HepG2 (cell line): ENCODE measurements around the gene PKMYT1. TPM values are rescaled to one million over a fixed set of nuclear protein-coding genes. Genes with fewer than 3 reads are reported as not detected.

ENCODE experiments used
- ATAC-seq: fragments of 200-7000 bp; cut with Tn5 transposase; 3 replicates; pipeline ENCODE4 v1.9.1; 2020; ENCODE audit warnings: mild to moderate bottlenecking, moderate library complexity
- BruUV-seq: library from RNA; stranded (reverse); fragments of 400-500 nt; replicated peaks from 2 replicates; lab custom pipeline; 2021; lab: Mats Ljungman, UMichigan
- CTCF ChIA-PET: fragments of 300-600 bp; formaldehyde crosslinking; extraction: SDS; loops from one replicate; lab custom pipeline; 2021; ENCODE audit warnings: low total read pairs, inconsistent platforms, low intra/inter-chr PET ratio; lab: Yijun Ruan, JAX
- POLR2A ChIA-PET: fragments of 350-600 bp; sonication (Branson Sonifier 250); formaldehyde crosslinking; loops from one replicate; lab custom pipeline; 2020; ENCODE audit warnings: antibody characterized with exemption, inconsistent platforms; lab: Yijun Ruan, JAX
- DNase-seq: peaks from one replicate; pipeline ENCODE4 v3.0.0-alpha.2; 2015; ENCODE audit warnings: low spot score
- FAIRE-seq: peaks from 3 replicates; lab custom pipeline; 2011; peaks lifted over from hg19 to GRCh38; lab: Jason Lieb, UNC
- H2AFZ ChIP-seq: one replicate; pipeline ENCODE4 v1.6.1; 2011; ENCODE audit warnings: low read length, inconsistent platforms
- H3K27ac ChIP-seq: fragments of 300-600 bp; 3 replicates; pipeline ENCODE4 v1.8.0; 2011; ENCODE audit warnings: mixed run types, mild to moderate bottlenecking, mixed read lengths, low read length, inconsistent platforms; ENCODE audit not compliant: insufficient read depth; ENCODE audit errors: extremely low read length
- H3K27me3 ChIP-seq, 2 experiments: fragments of 200-600 bp in 1 of 2; 2 replicates in 1 of 2; 3 replicates in 1 of 2; pipeline versions ENCODE4 v1.6.0 to v1.8.0; 2011; ENCODE audit warnings: low read length in 2 of 2, mild to moderate bottlenecking in 2 of 2, moderate library complexity in 2 of 2, inconsistent platforms in 1 of 2; ENCODE audit not compliant: insufficient read depth in 2 of 2, control insufficient read depth in 1 of 2
- H3K36me3 ChIP-seq, 2 experiments: fragments of 200-600 bp in 1 of 2; replicated peaks in 1 of 2; 2 replicates in 1 of 2; 3 replicates in 1 of 2; pipeline versions ENCODE4 v1.5.1 to v1.8.0; 2011; ENCODE audit warnings: low read length in 2 of 2, inconsistent platforms in 1 of 2; ENCODE audit not compliant: insufficient read depth in 2 of 2, control insufficient read depth in 1 of 2
- H3K4me1 ChIP-seq: 2 replicates; pipeline ENCODE4 v1.5.1; 2012; ENCODE audit warnings: low read length, inconsistent platforms; ENCODE audit not compliant: insufficient read depth
- H3K4me2 ChIP-seq: 2 replicates; pipeline ENCODE4 v1.6.0; 2011; ENCODE audit warnings: low read depth, low read length, inconsistent platforms
- H3K4me3 ChIP-seq, 3 experiments: fragments of 200-600 bp in 1 of 3; sonication (generic), shearing (Covaris generic) in 1 of 3; replicated peaks in 1 of 3; 2 replicates each; pipeline ENCODE4 v1.5.1; 2011 to 2016; ENCODE audit warnings: low read length in 3 of 3, inconsistent platforms in 2 of 3, low read depth in 2 of 3, mild to moderate bottlenecking in 2 of 3, control low read depth in 1 of 3, mixed read lengths in 1 of 3; ENCODE audit not compliant: insufficient read depth in 1 of 3
- H3K79me2 ChIP-seq: one replicate; pipeline ENCODE4 v1.6.1; 2011; ENCODE audit warnings: low read length, inconsistent platforms; ENCODE audit not compliant: insufficient read depth
- H3K9ac ChIP-seq: 2 replicates; pipeline ENCODE4 v1.6.0; 2011; ENCODE audit warnings: mild to moderate bottlenecking, low read depth, low read length, inconsistent platforms; ENCODE audit not compliant: insufficient read depth
- H3K9me3 ChIP-seq: 2 replicates; pipeline ENCODE4 v1.5.1; 2012; ENCODE audit warnings: mild to moderate bottlenecking, low read length
- H4K20me1 ChIP-seq: 2 replicates; pipeline ENCODE4 v1.6.0; 2011; ENCODE audit warnings: inconsistent platforms, mild to moderate bottlenecking, low read length, moderate library complexity; ENCODE audit not compliant: insufficient read depth
- NCOA5 ChIP-seq: sonication (generic); formaldehyde crosslinking; IDR thresholded peaks from 2 replicates; pipeline ENCODE4 v1.4.0; 2020; ENCODE audit warnings: missing genetic modification reagents
- ZNF430 ChIP-seq: sonication (generic); formaldehyde crosslinking; IDR thresholded peaks from 2 replicates; pipeline ENCODE4 v1.9.0; 2021; ENCODE audit warnings: mild to moderate bottlenecking, missing genetic modification reagents
- WGBS: methylation state at CpG from one replicate; pipeline ENCODE4 v1.1.6; 2017; ENCODE audit warnings: low lambda C conversion rate; 5-methylcytosine and 5-hydroxymethylcytosine counted together
- in situ Hi-C: cut with HindIII; loops from 2 replicates; pipeline ENCODE4 v1.10.0; 2017; ENCODE audit warnings: low pct_unique_long_range_greater_than_20kb; ENCODE audit not compliant: extremely low pct_ligation_motif_present
- intact Hi-C: fragments of 100-400 bp; cut with micrococcal nuclease; formaldehyde crosslinking; loops from one replicate; pipeline ENCODE4 v1.10.0; 2022; ENCODE audit not compliant: unreplicated experiment
- polyA plus RNA-seq, 8 experiments: library from polyadenylated mRNA; depleted of rRNA in 3 of 8; stranded (reverse) in 7 of 8; unstranded in 1 of 8; fragments of >200 nt; fragmentation: Illumina TruSeq in 4 of 8; extraction: Trizol in 4 of 8; gene quantifications; 2 replicates each; pipeline versions ENCODE4 v1.2.1 to v1.2.3, GENCODE V29; 2011 to 2016; ENCODE audit warnings: low read depth in 4 of 8, missing spikeins in 1 of 8, mixed read lengths in 1 of 8; ENCODE audit not compliant: insufficient read depth in 1 of 8
- total RNA-seq, 5 experiments: library from RNA; depleted of rRNA; stranded (reverse); fragments of >200 nt; fragmentation: Illumina TruSeq; extraction: Trizol; gene quantifications; 2 replicates each; pipeline ENCODE4 v1.2.3, GENCODE V29; 2016; ENCODE audit warnings: low read depth in 1 of 5
- TF ChIP-seq, protein P1 (sequence below): sonication (generic); formaldehyde crosslinking; IDR thresholded peaks from 2 replicates; pipeline ENCODE4 v1.5.0; 2020; ENCODE audit warnings: missing genetic modification reagents
- TF ChIP-seq, protein P2 (sequence below): sonication (generic); formaldehyde crosslinking; IDR thresholded peaks from one replicate; pipeline ENCODE4 v1.5.1; 2020; ENCODE audit warnings: mild to moderate bottlenecking, missing genetic modification reagents; ENCODE audit errors: not compliant biosample characterization
- TF ChIP-seq, protein P3 (sequence below): sonication (generic); formaldehyde crosslinking; IDR thresholded peaks from 2 replicates; pipeline ENCODE4 v1.5.0; 2020; ENCODE audit warnings: mild to moderate bottlenecking, missing genetic modification reagents
- TF ChIP-seq, protein P4 (sequence below): sonication (generic); formaldehyde crosslinking; IDR thresholded peaks from 2 replicates; pipeline ENCODE4 v1.4.0; 2020; ENCODE audit warnings: missing genetic modification reagents, mild to moderate bottlenecking, borderline replicate concordance

The PKMYT1 gene
- total and polyA plus RNA-seq, 2 of the 13 experiments (the other 11 are each of a cell fraction or from before 2014, with no cell fraction given), result 7.0 to 27.8 TPM

DNA sequence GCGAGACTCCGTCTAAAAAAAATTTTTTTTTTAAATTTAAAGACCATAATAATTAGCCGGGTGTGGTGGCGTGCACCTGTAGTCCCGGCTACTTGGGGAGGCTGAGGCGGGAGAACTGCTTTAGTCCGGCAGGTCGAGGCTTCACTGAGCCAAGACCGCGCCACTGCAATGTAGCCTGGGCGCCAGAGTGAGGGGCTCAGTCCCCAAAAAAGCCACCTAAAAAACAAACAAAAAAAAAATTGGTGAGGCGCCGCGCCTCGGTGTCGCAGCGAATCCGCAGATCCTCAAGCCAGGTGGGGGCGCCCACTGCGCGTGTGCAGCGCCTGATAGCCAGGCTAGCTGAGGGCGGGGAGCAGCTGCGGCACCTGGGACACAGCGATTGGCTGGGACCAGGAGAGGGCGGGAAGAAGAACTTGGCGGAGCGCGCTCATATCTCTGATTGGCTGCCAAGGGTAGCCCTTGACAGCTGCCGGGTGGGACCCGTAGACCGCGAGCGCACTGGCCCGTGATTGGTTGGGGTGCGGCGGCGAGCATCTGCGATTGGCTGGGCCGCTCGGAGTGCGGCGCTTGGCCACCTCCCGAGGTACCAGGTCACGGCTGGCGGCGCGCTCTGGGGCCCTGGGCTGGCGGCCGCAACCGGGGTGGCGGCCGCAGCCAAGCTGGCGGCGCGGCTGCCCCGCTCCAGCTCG, 23.5 kb upstream of the PKMYT1 start:
- no peaks in the 10 kb centered on the region for H4K20me1 ChIP-seq
- WGBS, result 14% methylated on average over 35 of the region's 58 CpGs
- no peak overlapping the region for H3K27ac ChIP-seq
- H3K9ac ChIP-seq, result no peak overlapping the region
- DNase-seq, result peak; percentile 97
- peak overlapping the region in 2 of 3 experiments; percentile 27 to 46; a peak in 2 of 6 replicates for H3K4me3 ChIP-seq
- no peaks in the 10 kb centered on the region for H3K27me3 ChIP-seq
- no peak overlapping the region for H2AFZ ChIP-seq
- peaks cover 49% of the 10 kb centered on the region for H3K4me1 ChIP-seq
- no peak overlapping the region; the same call in 1 of the 2 replicates for H3K4me2 ChIP-seq
- POLR2A ChIA-PET, result interaction anchor here (0.7 to 14.2 kb wide), 7 partner anchors 9 to 98 kb away, joined by 3 to 750 read pairs (median 5); partner anchors contain the start of genes CLDN6, CLDN9, HCFC1R1 and IL32
- H3K79me2 ChIP-seq, result no peaks in the 10 kb centered on the region
- in situ Hi-C loops, result no loop called here
- FAIRE-seq, result peak; percentile 76
- peak; percentile 91 for ATAC-seq
- no peaks in the 10 kb centered on the region for H3K36me3 ChIP-seq
- intact Hi-C loops, result loop anchor here (1.0 kb wide), 1 partner anchor 21 kb away; the partner anchor contains the start of gene THOC6
- no TSS peak for BruUV-seq
- no peaks in the 10 kb centered on the region for H3K9me3 ChIP-seq
- CTCF ChIA-PET, result interaction anchor here (0.8 to 1.7 kb wide), 3 partner anchors 17 to 28 kb away, joined by 3 to 11 read pairs (median 4); no protein-coding TSS in a partner anchor
- TF ChIP-seq ZNF430 (CRISPR knock-in tag), result no peak; the same call in 1 of the 2 replicates
- no peak for TF ChIP-seq NCOA5 (CRISPR knock-in tag)
- TF ChIP-seq, protein P1, sequence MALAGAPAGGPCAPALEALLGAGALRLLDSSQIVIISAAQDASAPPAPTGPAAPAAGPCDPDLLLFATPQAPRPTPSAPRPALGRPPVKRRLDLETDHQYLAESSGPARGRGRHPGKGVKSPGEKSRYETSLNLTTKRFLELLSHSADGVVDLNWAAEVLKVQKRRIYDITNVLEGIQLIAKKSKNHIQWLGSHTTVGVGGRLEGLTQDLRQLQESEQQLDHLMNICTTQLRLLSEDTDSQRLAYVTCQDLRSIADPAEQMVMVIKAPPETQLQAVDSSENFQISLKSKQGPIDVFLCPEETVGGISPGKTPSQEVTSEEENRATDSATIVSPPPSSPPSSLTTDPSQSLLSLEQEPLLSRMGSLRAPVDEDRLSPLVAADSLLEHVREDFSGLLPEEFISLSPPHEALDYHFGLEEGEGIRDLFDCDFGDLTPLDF, result peak; percentile 92
- TF ChIP-seq, protein P2, sequence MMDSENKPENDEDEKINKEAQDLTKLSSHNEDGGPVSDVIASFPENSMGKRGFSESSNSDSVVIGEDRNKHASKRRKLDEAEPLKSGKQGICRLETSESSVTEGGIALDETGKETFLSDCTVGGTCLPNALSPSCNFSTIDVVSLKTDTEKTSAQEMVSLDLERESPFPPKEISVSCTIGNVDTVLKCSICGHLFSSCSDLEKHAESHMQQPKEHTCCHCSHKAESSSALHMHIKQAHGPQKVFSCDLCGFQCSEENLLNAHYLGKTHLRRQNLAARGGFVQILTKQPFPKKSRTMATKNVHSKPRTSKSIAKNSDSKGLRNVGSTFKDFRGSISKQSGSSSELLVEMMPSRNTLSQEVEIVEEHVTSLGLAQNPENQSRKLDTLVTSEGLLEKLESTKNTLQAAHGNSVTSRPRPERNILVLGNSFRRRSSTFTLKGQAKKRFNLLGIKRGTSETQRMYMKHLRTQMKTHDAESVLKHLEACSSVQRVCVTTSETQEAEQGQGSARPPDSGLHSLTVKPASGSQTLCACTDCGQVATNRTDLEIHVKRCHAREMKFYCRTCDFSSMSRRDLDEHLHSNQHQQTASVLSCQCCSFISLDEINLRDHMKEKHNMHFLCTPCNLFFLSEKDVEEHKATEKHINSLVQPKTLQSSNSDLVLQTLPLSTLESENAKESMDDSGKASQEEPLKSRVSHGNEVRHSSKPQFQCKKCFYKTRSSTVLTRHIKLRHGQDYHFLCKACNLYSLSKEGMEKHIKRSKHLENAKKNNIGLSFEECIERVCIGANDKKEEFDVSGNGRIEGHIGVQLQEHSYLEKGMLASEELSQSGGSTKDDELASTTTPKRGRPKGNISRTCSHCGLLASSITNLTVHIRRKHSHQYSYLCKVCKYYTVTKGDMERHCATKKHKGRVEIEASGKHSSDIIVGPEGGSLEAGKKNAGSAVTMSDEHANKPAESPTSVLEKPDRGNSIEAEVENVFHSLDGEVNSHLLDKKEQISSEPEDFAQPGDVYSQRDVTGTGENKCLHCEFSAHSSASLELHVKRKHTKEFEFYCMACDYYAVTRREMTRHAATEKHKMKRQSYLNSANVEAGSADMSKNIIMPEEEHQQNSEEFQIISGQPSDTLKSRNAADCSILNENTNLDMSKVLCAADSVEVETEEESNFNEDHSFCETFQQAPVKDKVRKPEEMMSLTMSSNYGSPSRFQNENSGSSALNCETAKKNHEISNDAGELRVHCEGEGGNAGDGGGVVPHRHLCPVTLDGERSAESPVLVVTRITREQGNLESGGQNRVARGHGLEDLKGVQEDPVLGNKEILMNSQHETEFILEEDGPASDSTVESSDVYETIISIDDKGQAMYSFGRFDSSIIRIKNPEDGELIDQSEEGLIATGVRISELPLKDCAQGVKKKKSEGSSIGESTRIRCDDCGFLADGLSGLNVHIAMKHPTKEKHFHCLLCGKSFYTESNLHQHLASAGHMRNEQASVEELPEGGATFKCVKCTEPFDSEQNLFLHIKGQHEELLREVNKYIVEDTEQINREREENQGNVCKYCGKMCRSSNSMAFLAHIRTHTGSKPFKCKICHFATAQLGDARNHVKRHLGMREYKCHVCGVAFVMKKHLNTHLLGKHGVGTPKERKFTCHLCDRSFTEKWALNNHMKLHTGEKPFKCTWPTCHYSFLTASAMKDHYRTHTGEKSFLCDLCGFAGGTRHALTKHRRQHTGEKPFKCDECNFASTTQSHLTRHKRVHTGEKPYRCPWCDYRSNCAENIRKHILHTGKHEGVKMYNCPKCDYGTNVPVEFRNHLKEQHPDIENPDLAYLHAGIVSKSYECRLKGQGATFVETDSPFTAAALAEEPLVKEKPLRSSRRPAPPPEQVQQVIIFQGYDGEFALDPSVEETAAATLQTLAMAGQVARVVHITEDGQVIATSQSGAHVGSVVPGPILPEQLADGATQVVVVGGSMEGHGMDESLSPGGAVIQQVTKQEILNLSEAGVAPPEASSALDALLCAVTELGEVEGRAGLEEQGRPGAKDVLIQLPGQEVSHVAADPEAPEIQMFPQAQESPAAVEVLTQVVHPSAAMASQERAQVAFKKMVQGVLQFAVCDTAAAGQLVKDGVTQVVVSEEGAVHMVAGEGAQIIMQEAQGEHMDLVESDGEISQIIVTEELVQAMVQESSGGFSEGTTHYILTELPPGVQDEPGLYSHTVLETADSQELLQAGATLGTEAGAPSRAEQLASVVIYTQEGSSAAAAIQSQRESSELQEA, result no peak
- TF ChIP-seq, protein P3, sequence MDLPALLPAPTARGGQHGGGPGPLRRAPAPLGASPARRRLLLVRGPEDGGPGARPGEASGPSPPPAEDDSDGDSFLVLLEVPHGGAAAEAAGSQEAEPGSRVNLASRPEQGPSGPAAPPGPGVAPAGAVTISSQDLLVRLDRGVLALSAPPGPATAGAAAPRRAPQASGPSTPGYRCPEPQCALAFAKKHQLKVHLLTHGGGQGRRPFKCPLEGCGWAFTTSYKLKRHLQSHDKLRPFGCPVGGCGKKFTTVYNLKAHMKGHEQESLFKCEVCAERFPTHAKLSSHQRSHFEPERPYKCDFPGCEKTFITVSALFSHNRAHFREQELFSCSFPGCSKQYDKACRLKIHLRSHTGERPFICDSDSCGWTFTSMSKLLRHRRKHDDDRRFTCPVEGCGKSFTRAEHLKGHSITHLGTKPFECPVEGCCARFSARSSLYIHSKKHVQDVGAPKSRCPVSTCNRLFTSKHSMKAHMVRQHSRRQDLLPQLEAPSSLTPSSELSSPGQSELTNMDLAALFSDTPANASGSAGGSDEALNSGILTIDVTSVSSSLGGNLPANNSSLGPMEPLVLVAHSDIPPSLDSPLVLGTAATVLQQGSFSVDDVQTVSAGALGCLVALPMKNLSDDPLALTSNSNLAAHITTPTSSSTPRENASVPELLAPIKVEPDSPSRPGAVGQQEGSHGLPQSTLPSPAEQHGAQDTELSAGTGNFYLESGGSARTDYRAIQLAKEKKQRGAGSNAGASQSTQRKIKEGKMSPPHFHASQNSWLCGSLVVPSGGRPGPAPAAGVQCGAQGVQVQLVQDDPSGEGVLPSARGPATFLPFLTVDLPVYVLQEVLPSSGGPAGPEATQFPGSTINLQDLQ, result peak; percentile 100
- TF ChIP-seq, protein P4, sequence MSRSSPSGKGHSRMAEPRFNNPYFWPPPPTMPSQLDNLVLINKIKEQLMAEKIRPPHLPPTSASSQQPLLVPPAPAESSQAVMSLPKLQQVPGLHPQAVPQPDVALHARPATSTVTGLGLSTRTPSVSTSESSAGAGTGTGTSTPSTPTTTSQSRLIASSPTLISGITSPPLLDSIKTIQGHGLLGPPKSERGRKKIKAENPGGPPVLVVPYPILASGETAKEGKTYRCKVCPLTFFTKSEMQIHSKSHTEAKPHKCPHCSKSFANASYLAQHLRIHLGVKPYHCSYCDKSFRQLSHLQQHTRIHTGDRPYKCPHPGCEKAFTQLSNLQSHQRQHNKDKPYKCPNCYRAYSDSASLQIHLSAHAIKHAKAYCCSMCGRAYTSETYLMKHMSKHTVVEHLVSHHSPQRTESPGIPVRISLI, result peak; percentile 95
